ENCODE data around the gene GUCY1A1. TPM values are rescaled to one million over a fixed set of nuclear protein-coding genes. Genes with fewer than 3 reads are reported as not detected.
A peak's percentile ranks its signal among the peaks of the same experiment; 100 is the strongest.

GUCY1A1 gene
- total RNA-seq, 2 donors from 2014 or later = 7.6 to 20.0 TPM

GRCh38 chr4:155761047-155761446 lies 94.4 kb downstream of the GUCY1A1 start:
- WGBS, 2 donors = 89% methylated on average over 3 of the region's 3 CpGs
- no peaks in the 10 kb centered on the region for H3K27me3 ChIP-seq
- no peaks in the 10 kb centered on the region for H3K36me3 ChIP-seq (replicated peaks in 1 of 2; ENCODE audit: insufficient read depth in 1 of 2, low read depth in 2 of 2)
- TF ChIP-seq CTCF (IDR thresholded peaks at IDR 0.05) = no peak
- no peak for TF ChIP-seq POLR2A (IDR thresholded peaks at IDR 0.05)
- no peak overlapping the region for H3K4me3 ChIP-seq
- H3K4me1 ChIP-seq = no peaks in the 10 kb centered on the region
- DNase-seq = no peak
- ATAC-seq = no peak
- H3K9me3 ChIP-seq = no peaks in the 10 kb centered on the region
- no peak overlapping the region for H3K27ac ChIP-seq
- intact Hi-C loops (cut with DNase I) = no loop called here

- Histone ChIP-seq H3K9me3 (no peaks in the 10 kb centered on the region), H3K4me1 (no peaks in the 10 kb centered on the region), H3K36me3 (replicated peaks in 1 of 2; ENCODE audit: insufficient read depth in 1 of 2, low read depth in 2 of 2) (no peaks in the 10 kb centered on the region), H3K4me3 (no peak overlapping the region), H3K27ac (peak overlapping the region in 1 of 4 donors; percentile 22), H3K27me3 (no peaks in the 10 kb centered on the region)
- intact Hi-C loops (cut with DNase I) = no loop called here
- no peak for DNase-seq
- TF ChIP-seq POLR2A (IDR thresholded peaks at IDR 0.05) = no peak
- TF ChIP-seq CTCF (IDR thresholded peaks at IDR 0.05) = no peak
- no peak for ATAC-seq
These were observed 95.3 kb downstream of the GUCY1A1 start for GRCh38 chr4:155761916-155762315.

- H3K4me3 ChIP-seq = no peak overlapping the region
- DNase-seq (no peak), ATAC-seq (no peak)
- H3K27ac ChIP-seq = no peak overlapping the region
- intact Hi-C loops (cut with DNase I) = no loop called here
- no peak for TF ChIP-seq CTCF (IDR thresholded peaks at IDR 0.05)
- TF ChIP-seq POLR2A (IDR thresholded peaks at IDR 0.05) = no peak
- H3K36me3 ChIP-seq (replicated peaks in 1 of 2; ENCODE audit: insufficient read depth in 1 of 2, low read depth in 2 of 2) = no peaks in the 10 kb centered on the region
- no peaks in the 10 kb centered on the region for H3K27me3 ChIP-seq
- H3K9me3 ChIP-seq = no peaks in the 10 kb centered on the region
- H3K4me1 ChIP-seq = no peaks in the 10 kb centered on the region
These were observed 95.7 kb downstream of the GUCY1A1 start for GRCh38 chr4:155762334-155762733.

GRCh38 chr4:155763551-155763950 lies 96.9 kb downstream of the GUCY1A1 start:
- WGBS, 2 donors = 76 to 78% methylated on average over 2 of the region's 2 CpGs
- intact Hi-C loops (cut with DNase I) = no loop called here
- no peaks in the 10 kb centered on the region for H3K9me3 ChIP-seq
- H3K27me3 ChIP-seq = no peaks in the 10 kb centered on the region
- no peak overlapping the region for H3K4me3 ChIP-seq
- DNase-seq = no peak
- TF ChIP-seq POLR2A (IDR thresholded peaks at IDR 0.05) (no peak), CTCF (IDR thresholded peaks at IDR 0.05) (no peak)
- no peak overlapping the region for H3K27ac ChIP-seq
- no peaks in the 10 kb centered on the region for H3K36me3 ChIP-seq (replicated peaks in 1 of 2; ENCODE audit: insufficient read depth in 1 of 2, low read depth in 2 of 2)
- no peaks in the 10 kb centered on the region for H3K4me1 ChIP-seq
- no peak for ATAC-seq

- ATAC-seq = no peak
- Histone ChIP-seq H3K27me3 (no peaks in the 10 kb centered on the region), H3K4me1 (no peaks in the 10 kb centered on the region), H3K4me3 (no peak overlapping the region), H3K9me3 (no peaks in the 10 kb centered on the region), H3K36me3 (replicated peaks in 1 of 2; ENCODE audit: insufficient read depth in 1 of 2, low read depth in 2 of 2) (no peaks in the 10 kb centered on the region), H3K27ac (no peak overlapping the region)
- 62 to 74% methylated on average over 3 of the region's 3 CpGs for WGBS, 2 donors
- no peak for DNase-seq
- no peak for TF ChIP-seq POLR2A (IDR thresholded peaks at IDR 0.05)
- TF ChIP-seq CTCF (IDR thresholded peaks at IDR 0.05) = no peak
- intact Hi-C loops (cut with DNase I) = no loop called here
These were observed 98.5 kb downstream of the GUCY1A1 start for GRCh38 chr4:155765149-155765548.
